Right cardiac atrium (tissue), 5 donors: ENCODE results near the gene FOXE1. TPM values are rescaled to one million over a fixed set of nuclear protein-coding genes. Genes with fewer than 3 reads are reported as not detected.

Source experiments
- ATAC-seq, 2 donors: fragments of 200-7000 bp; cut with Tn5 transposase; one replicate each; pipeline versions ENCODE4 v1.8.0 to v1.9.1; 2020; ENCODE audit warnings: moderate library complexity in 2 of 2, mild to moderate bottlenecking in 1 of 2
- DNase-seq, 3 donors: peaks; one replicate each; pipeline ENCODE4 v3.0.0-alpha.2; 2020
- H3K27ac ChIP-seq: one replicate; pipeline ENCODE4 v1.5.1; 2013; ENCODE audit warnings: mild to moderate bottlenecking, low read length, control low read depth, moderate library complexity
- H3K27me3 ChIP-seq: one replicate; pipeline ENCODE4 v1.6.1; 2013; ENCODE audit not compliant: control insufficient read depth, insufficient read depth
- H3K4me1 ChIP-seq: one replicate; pipeline ENCODE4 v1.6.1; 2013; ENCODE audit warnings: low read length; ENCODE audit not compliant: control insufficient read depth, insufficient read depth
- H3K4me3 ChIP-seq: one replicate; pipeline ENCODE4 v1.5.1; 2013; ENCODE audit warnings: low read length, control low read depth
- H3K9me3 ChIP-seq: one replicate; pipeline ENCODE4 v1.6.1; 2013; ENCODE audit warnings: low read length; ENCODE audit not compliant: control insufficient read depth
- WGBS: extraction: QIAGEN DNeasy Blood & Tissue Kit; methylation state at CpG from one replicate; pipeline ENCODE4 v1.1.7; 2013; 5-methylcytosine and 5-hydroxymethylcytosine counted together
- intact Hi-C, 4 donors: fragments of 100-400 bp; cut with DNase I; formaldehyde crosslinking; loops; one replicate each; pipeline versions ENCODE4 v1.11.0 to v1.14.0; 2022 to 2023
- polyA plus RNA-seq: library from polyadenylated mRNA; stranded (reverse); fragments of 200-250 nt; gene quantifications from one replicate; pipeline ENCODE4 v1.2.3, GENCODE V29; 2013
- total RNA-seq, 4 donors: library from RNA; stranded (reverse); fragmentation: NEBNext Ultra II Directional; extraction: Animal tissue kit (Norgen Biotek cat#: 25700); gene quantifications; one replicate each; pipeline ENCODE4 v1.2.1, GENCODE V29; 2021
- donor health status: healthy with polysubstance abuse.
- donor health status: DM: no; HTN: yes; CAD: no.
- donor health status: DM: no; HTN: no; CAD: no.
- donor health status: DM: no; HTN: yes; CAD: no; lungs with severe emphysema.
- donor health status: DM: yes; HTN: yes; CAD: no.

Gene FOXE1
- total and polyA plus RNA-seq, 5 donors, result not detected

GRCh38 chr9:97895695-97896332 is 42.8 kb downstream of the FOXE1 start:
- DNase-seq (no peak), ATAC-seq (no peak)

GRCh38 chr9:97900103-97900737 is 47.2 kb downstream of the FOXE1 start:
- peak in 1 of 2 donors; percentile 38 for ATAC-seq
- no peaks in the 10 kb centered on the region for H3K9me3 ChIP-seq
- 70% methylated on average over 9 of the region's 9 CpGs for WGBS
- intact Hi-C loops, result loop anchor here in 3 of 4 donors (2.0 to 5.0 kb wide), 2 partner anchors 188 to 189 kb away; no protein-coding TSS in a partner anchor
- DNase-seq, result no peak
- no peaks in the 10 kb centered on the region for H3K4me1 ChIP-seq
- H3K27me3 ChIP-seq, result no peaks in the 10 kb centered on the region
- H3K4me3 ChIP-seq, result no peak overlapping the region
- no peak overlapping the region for H3K27ac ChIP-seq

More at GRCh38 chr9:97895695-97896332, 42.8 kb downstream of the FOXE1 start:
- Histone ChIP-seq H3K27me3 (no peaks in the 10 kb centered on the region), H3K4me3 (no peak overlapping the region), H3K9me3 (peaks cover 2% of the 10 kb centered on the region), H3K27ac (no peak overlapping the region), H3K4me1 (no peaks in the 10 kb centered on the region)
- 74% methylated on average over 6 of the region's 6 CpGs for WGBS
- intact Hi-C loops, result loop anchor here in 1 of 4 donors (10.0 kb wide), 1 partner anchor 181 kb away; no protein-coding TSS in a partner anchor

DNA sequence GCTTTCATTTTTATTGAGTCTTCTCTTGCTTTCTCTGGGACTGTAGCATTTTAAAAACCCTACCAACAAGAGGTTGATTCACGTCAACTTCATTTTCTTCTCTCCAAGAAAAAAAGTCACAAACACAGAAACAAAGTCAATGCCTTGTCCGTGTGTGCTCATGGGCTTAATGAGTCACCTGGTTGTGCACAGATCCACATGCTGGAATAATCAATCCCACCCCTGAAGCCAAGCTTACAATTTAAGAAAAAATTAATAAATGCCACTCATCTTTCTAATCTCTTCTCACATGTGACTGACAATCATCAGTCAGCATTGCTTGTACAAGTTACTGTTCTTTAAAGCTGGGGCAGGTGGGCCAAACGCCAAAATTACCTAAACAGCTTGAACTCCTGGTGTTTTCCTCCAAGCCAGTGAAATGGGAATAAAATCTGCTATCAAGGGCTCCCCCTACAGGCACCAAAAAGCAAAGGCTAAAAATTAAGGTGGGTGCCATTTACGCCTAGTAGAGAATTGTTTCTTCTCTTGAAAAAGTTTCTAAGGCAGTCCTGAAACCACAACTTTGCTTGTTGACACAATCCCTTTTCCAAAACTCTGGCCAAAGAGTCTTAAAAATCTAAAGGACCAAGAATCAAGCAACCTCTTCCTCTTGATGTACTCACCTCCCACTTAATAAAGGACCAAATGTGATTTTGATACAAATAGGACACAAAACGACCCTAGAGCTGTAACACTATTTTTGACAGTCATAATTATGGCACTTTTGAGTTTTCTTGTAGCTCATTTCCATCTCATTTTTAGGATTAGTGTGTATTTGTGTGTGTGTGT is 47.9 kb downstream of the FOXE1 start:
- H3K9me3 ChIP-seq, result no peaks in the 10 kb centered on the region
- ATAC-seq, result peak in 1 of 2 donors; percentile 49
- no peaks in the 10 kb centered on the region for H3K27me3 ChIP-seq
- no peak overlapping the region for H3K4me3 ChIP-seq
- H3K4me1 ChIP-seq, result no peaks in the 10 kb centered on the region
- H3K27ac ChIP-seq, result no peak overlapping the region
- DNase-seq, result peak in 1 of 3 donors; percentile 62
- intact Hi-C loops, result loop anchor here in 3 of 4 donors (2.0 to 5.0 kb wide), 2 partner anchors 189 to 190 kb away; no protein-coding TSS in a partner anchor
- 42% methylated on average over 5 of the region's 5 CpGs for WGBS

GRCh38 chr9:97903177-97903576 is 50.2 kb downstream of the FOXE1 start:
- Histone ChIP-seq H3K27ac (no peak overlapping the region), H3K27me3 (no peaks in the 10 kb centered on the region), H3K4me3 (no peak overlapping the region), H3K4me1 (peaks cover 5% of the 10 kb centered on the region), H3K9me3 (no peaks in the 10 kb centered on the region)
- intact Hi-C loops, result loop anchor here in 2 of 4 donors (5.0 kb wide), 1 partner anchor 191 kb away; no protein-coding TSS in a partner anchor
- WGBS, result 82% methylated on average over 1 of the region's 1 CpG
- no peak for ATAC-seq
- DNase-seq, result no peak

GRCh38 chr9:97904725-97905124 is 51.7 kb downstream of the FOXE1 start:
- DNase-seq (no peak), ATAC-seq (no peak)
- Histone ChIP-seq H3K27ac (no peak overlapping the region), H3K27me3 (no peaks in the 10 kb centered on the region), H3K4me3 (no peak overlapping the region), H3K9me3 (no peaks in the 10 kb centered on the region), H3K4me1 (peaks cover 5% of the 10 kb centered on the region)
- 96% methylated on average over 9 of the region's 9 CpGs for WGBS
- intact Hi-C loops, result loop anchor here in 2 of 4 donors (5.0 kb wide), 1 partner anchor 192 kb away; no protein-coding TSS in a partner anchor

DNA sequence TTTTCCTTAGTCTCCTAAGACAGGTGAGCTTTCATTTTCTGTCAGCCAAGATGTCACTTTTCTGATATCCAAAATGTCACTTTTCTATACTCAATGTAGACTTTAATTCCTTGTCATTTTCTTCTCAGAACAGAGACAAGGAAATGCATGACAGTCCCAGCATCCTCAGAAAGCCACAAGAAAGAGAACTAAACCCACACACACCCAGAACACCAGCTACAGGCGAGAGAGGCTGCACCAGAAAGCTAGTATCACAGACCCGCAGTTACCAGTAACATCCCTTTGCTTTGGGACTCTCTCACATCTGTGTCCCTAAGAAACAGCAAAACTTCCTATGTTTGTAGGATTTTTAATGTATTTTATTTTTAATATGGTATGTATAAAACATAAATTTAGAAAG is 52.2 kb downstream of the FOXE1 start:
- H3K9me3 ChIP-seq, result no peaks in the 10 kb centered on the region
- no peak overlapping the region for H3K4me3 ChIP-seq
- no peak for DNase-seq
- H3K27me3 ChIP-seq, result no peaks in the 10 kb centered on the region
- WGBS, result 86% methylated on average over 2 of the region's 2 CpGs
- peaks cover 5% of the 10 kb centered on the region for H3K4me1 ChIP-seq
- intact Hi-C loops, result no loop called here
- no peak overlapping the region for H3K27ac ChIP-seq
- no peak for ATAC-seq

Other genes with a start within 250 kb of the FOXE1 start
- gene TSTD2, start 219.9 kb upstream of the FOXE1 start, total RNA-seq, result 10 to 100 TPM; 19.4 to 29.5 (median 24.6) TPM
- gene TSTD2, start 219.9 kb upstream of the FOXE1 start, polyA plus RNA-seq, result 14.0 TPM
- gene NCBP1, start 219.4 kb upstream of the FOXE1 start, total RNA-seq, result 10 to 100 TPM; 18.7 to 27.7 (median 19.6) TPM
- 10.3 TPM for gene NCBP1, start 219.4 kb upstream of the FOXE1 start, polyA plus RNA-seq
- 10 to 100 TPM in 2 of 4 donors, 1 to 10 TPM in 2; 7.1 to 10.7 (median 10.3) TPM for gene XPA, start 155.9 kb upstream of the FOXE1 start, total RNA-seq
- gene XPA, start 155.9 kb upstream of the FOXE1 start, polyA plus RNA-seq, result 9.8 TPM
- gene TRMO, start 69.3 kb downstream of the FOXE1 start, total RNA-seq, result 1 to 10 TPM; 7.7 to 9.5 (median 8.3) TPM
- 5.3 TPM for gene TRMO, start 69.3 kb downstream of the FOXE1 start, polyA plus RNA-seq
- not detected for gene HEMGN, start 84.9 kb downstream of the FOXE1 start, total RNA-seq
- not detected for gene HEMGN, start 84.9 kb downstream of the FOXE1 start, polyA plus RNA-seq
- gene ANP32B, start 130.1 kb downstream of the FOXE1 start, total RNA-seq, result 10 to 100 TPM; 60.4 to 74.5 (median 68.7) TPM
- 61.5 TPM for gene ANP32B, start 130.1 kb downstream of the FOXE1 start, polyA plus RNA-seq
- gene NANS, start 203.5 kb downstream of the FOXE1 start, total RNA-seq, result 10 to 100 TPM; 25.0 to 32.4 (median 30.2) TPM
- 37.2 TPM for gene NANS, start 203.5 kb downstream of the FOXE1 start, polyA plus RNA-seq